Natural killer cell (primary cell): Measurements from ENCODE around the gene ATRNL1. TPM values are rescaled to one million over a fixed set of nuclear protein-coding genes. Genes with fewer than 3 reads are reported as not detected.

Experiments
- ATAC-seq, 3 donors: fragments of 150-1000 bp in 2 of 3; fragments of 200-7000 bp in 1 of 3; cut with Tn5 transposase; 1 replicate in 1 of 3; 2 replicates in 2 of 3; pipeline ENCODE4 v1.10.0; 2021; ENCODE audit warnings: mild to moderate bottlenecking in 2 of 3, moderate library complexity in 2 of 3
- DNase-seq, 2 donors: peaks; one replicate each; pipeline versions ENCODE4 v3.0.0 to v3.0.0-alpha.2; 2013 to 2021; ENCODE audit warnings: mixed read lengths in 1 of 2
- H3K27ac ChIP-seq: one replicate; pipeline ENCODE4 v1.5.1; 2013; ENCODE audit warnings: mild to moderate bottlenecking, low read length
- H3K27me3 ChIP-seq: one replicate; pipeline ENCODE4 v1.6.1; 2013; ENCODE audit warnings: low read length; ENCODE audit not compliant: control insufficient read depth, insufficient read depth
- H3K36me3 ChIP-seq: one replicate; pipeline ENCODE4 v1.6.1; 2013; ENCODE audit warnings: low read length; ENCODE audit not compliant: control insufficient read depth, insufficient read depth
- H3K4me1 ChIP-seq: one replicate; pipeline ENCODE4 v1.6.1; 2013; ENCODE audit warnings: low read length; ENCODE audit not compliant: control insufficient read depth, insufficient read depth
- H3K4me3 ChIP-seq: one replicate; pipeline ENCODE4 v1.5.1; 2013; ENCODE audit warnings: low read length
- H3K9me3 ChIP-seq: one replicate; pipeline ENCODE4 v1.6.1; 2013; ENCODE audit warnings: low read length; ENCODE audit not compliant: control insufficient read depth, insufficient read depth
- H3K27ac Mint-ChIP-seq, 2 donors: one replicate each; pipeline ENCODE4 v1.8.0; 2022; ENCODE audit warnings: mild to moderate bottlenecking in 2 of 2, mixed read lengths in 2 of 2, moderate library complexity in 1 of 2
- H3K27me3 Mint-ChIP-seq, 2 donors: one replicate each; pipeline ENCODE4 v1.8.0; 2022; ENCODE audit warnings: low read depth in 2 of 2, mixed read lengths in 2 of 2
- H3K36me3 Mint-ChIP-seq: one replicate; pipeline ENCODE4 v1.8.0; 2022; ENCODE audit warnings: mixed read lengths
- H3K4me1 Mint-ChIP-seq, 2 donors: one replicate each; pipeline ENCODE4 v1.8.0; 2022; ENCODE audit warnings: mixed read lengths in 2 of 2
- H3K4me3 Mint-ChIP-seq: one replicate; pipeline ENCODE4 v1.8.0; 2022; ENCODE audit warnings: mild to moderate bottlenecking, moderate library complexity, mixed read lengths
- H3K9me3 Mint-ChIP-seq, 2 donors: one replicate each; pipeline ENCODE4 v1.8.0; 2022; ENCODE audit warnings: mixed read lengths in 2 of 2
- CTCF ChIP-seq: fragments of 200-600 bp; IDR thresholded peaks from one replicate; pipeline ENCODE4 v1.8.0; 2022; ENCODE audit warnings: antibody characterized with exemption
- WGBS: methylation state at CpG from one replicate; pipeline ENCODE4 v1.1.7; 2013; ENCODE audit warnings: missing lambda C conversion rate; ENCODE audit not compliant: insufficient coverage; 5-methylcytosine and 5-hydroxymethylcytosine counted together
- intact Hi-C: fragments of 100-400 bp; cut with micrococcal nuclease; formaldehyde crosslinking; loops from one replicate; pipeline ENCODE4 v1.14.2; 2022
- total RNA-seq, 4 donors: library from RNA; stranded (reverse); fragments of 120-200 nt in 1 of 4; gene quantifications; one replicate each; pipeline versions ENCODE4 v1.2.3 to v1.2.4, GENCODE V29; 2013 to 2022

ATRNL1 gene
- total RNA-seq, 3 donors from 2014 or later (not counting 1 experiment from before 2014, with no cell fraction given), result not detected

DNA sequence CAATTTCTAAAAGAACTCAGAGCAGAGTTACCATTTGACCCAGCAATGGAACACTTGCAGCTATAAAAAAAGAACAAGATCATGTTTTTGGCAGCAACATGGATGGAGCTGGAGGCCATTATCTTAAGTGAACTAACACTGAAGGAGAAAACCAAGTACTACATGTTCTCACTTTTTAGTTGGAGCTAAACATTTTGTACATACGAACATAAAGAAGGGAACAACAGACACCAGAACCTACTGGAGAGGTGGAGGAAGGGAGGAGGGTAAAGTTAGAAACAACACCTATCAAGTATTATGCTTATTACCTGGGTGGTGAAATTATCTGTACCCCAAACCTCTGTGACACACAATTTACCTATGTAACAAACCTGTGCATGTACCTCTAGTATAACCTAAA lies 329.5 kb downstream of the ATRNL1 start:
- Mint-ChIP-seq H3K27ac (no peak overlapping the region), H3K27me3 (no peaks in the 10 kb centered on the region), H3K36me3 (no peaks in the 10 kb centered on the region), H3K4me1 (no peaks in the 10 kb centered on the region), H3K4me3 (no peak overlapping the region), H3K9me3 (peaks cover 8 to 13% of the 10 kb centered on the region in 2 donors)
- TF ChIP-seq CTCF, result no peak
- H3K27me3 ChIP-seq, result no peaks in the 10 kb centered on the region
- intact Hi-C loops, result no loop called here
- H3K27ac ChIP-seq, result no peak overlapping the region
- H3K4me1 ChIP-seq, result no peaks in the 10 kb centered on the region
- no peaks in the 10 kb centered on the region for H3K36me3 ChIP-seq
- WGBS, result no CpG with 5 or more reads among the region's 1 CpG
- H3K4me3 ChIP-seq, result no peak overlapping the region
- ATAC-seq, result no peak
- peaks cover under 1% of the 10 kb centered on the region for H3K9me3 ChIP-seq
- no peak for DNase-seq

GRCh38 chr10:115427611-115428010 lies 334.4 kb downstream of the ATRNL1 start:
- intact Hi-C loops, result no loop called here

GRCh38 chr10:115432188-115432819 lies 339.1 kb downstream of the ATRNL1 start:
- peaks cover 3 to 4% of the 10 kb centered on the region in 2 donors for H3K9me3 Mint-ChIP-seq
- Histone ChIP-seq H3K27me3 (no peaks in the 10 kb centered on the region), H3K4me3 (no peak overlapping the region), H3K4me1 (no peaks in the 10 kb centered on the region), H3K27ac (no peak overlapping the region), H3K36me3 (no peaks in the 10 kb centered on the region), H3K9me3 (no peaks in the 10 kb centered on the region)
- H3K27ac Mint-ChIP-seq, result no peak overlapping the region
- intact Hi-C loops, result no loop called here
- WGBS, result no CpG with 5 or more reads among the region's 4 CpGs
- DNase-seq (no peak), ATAC-seq (no peak)
- no peaks in the 10 kb centered on the region for H3K4me1 Mint-ChIP-seq
- H3K36me3 Mint-ChIP-seq, result no peaks in the 10 kb centered on the region
- no peak overlapping the region for H3K4me3 Mint-ChIP-seq
- no peak for TF ChIP-seq CTCF
- H3K27me3 Mint-ChIP-seq, result no peaks in the 10 kb centered on the region

More at GRCh38 chr10:115427611-115428010, 334.4 kb downstream of the ATRNL1 start:
- Histone ChIP-seq H3K4me1 (no peaks in the 10 kb centered on the region), H3K27me3 (no peaks in the 10 kb centered on the region), H3K9me3 (no peaks in the 10 kb centered on the region), H3K27ac (no peak overlapping the region), H3K4me3 (no peak overlapping the region), H3K36me3 (no peaks in the 10 kb centered on the region)
- Mint-ChIP-seq H3K4me3 (no peak overlapping the region), H3K36me3 (no peaks in the 10 kb centered on the region), H3K27me3 (no peaks in the 10 kb centered on the region), H3K27ac (no peak overlapping the region), H3K4me1 (no peaks in the 10 kb centered on the region), H3K9me3 (peaks cover 0 to 5% of the 10 kb centered on the region in 2 donors)
- WGBS, result no CpG with 5 or more reads among the region's 2 CpGs
- no peak for TF ChIP-seq CTCF
- ATAC-seq (no peak), DNase-seq (no peak)

DNA sequence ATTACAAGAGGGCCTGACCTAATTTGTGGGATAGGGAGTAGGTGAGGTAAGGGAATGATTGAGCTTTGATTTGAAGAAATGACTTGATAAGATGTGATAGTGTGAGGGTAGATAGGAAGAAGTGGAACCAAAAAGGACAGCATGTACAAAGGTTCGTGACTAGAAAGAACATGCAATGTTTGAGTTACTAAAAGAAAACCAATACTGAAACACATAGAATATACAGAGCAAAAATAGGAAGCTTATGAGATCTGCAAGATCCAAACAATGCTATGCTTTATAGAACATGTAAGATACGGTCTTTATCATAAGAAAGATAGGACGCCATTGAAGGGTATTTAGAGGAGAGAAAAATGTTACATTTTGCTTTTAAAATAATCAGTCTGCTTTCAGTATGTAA lies 343.8 kb downstream of the ATRNL1 start:
- no peaks in the 10 kb centered on the region for H3K9me3 ChIP-seq
- H3K27me3 Mint-ChIP-seq, result no peaks in the 10 kb centered on the region
- H3K9me3 Mint-ChIP-seq, result peaks cover 3 to 4% of the 10 kb centered on the region in 2 donors
- H3K27ac Mint-ChIP-seq, result no peak overlapping the region
- intact Hi-C loops, result no loop called here
- H3K27me3 ChIP-seq, result no peaks in the 10 kb centered on the region
- 78% methylated on average over 3 of the region's 3 CpGs for WGBS
- no peak overlapping the region for H3K27ac ChIP-seq
- H3K4me1 Mint-ChIP-seq, result no peaks in the 10 kb centered on the region
- no peaks in the 10 kb centered on the region for H3K4me1 ChIP-seq
- ATAC-seq (no peak), DNase-seq (no peak)
- no peak overlapping the region for H3K4me3 ChIP-seq
- no peaks in the 10 kb centered on the region for H3K36me3 ChIP-seq
- H3K36me3 Mint-ChIP-seq, result no peaks in the 10 kb centered on the region
- TF ChIP-seq CTCF, result no peak
- H3K4me3 Mint-ChIP-seq, result no peak overlapping the region
